ENCODE measurements around the gene TGM3.

Gene TGM3

GRCh38 chr20:2273634-2274302 lies 22.0 kb upstream of the TGM3 start:
- no peak for DNase-seq (ENCODE audit: low spot score)
- Histone ChIP-seq H3K27ac (no peak overlapping the region), H3K4me3 (no peak overlapping the region)
- no peak for TF ChIP-seq CTCF (IDR thresholded peaks at IDR 0.05)

GRCh38 chr20:2276015-2276414 lies 19.8 kb upstream of the TGM3 start:
- TF ChIP-seq CTCF (IDR thresholded peaks at IDR 0.05) = no peak
- H3K4me3 ChIP-seq = no peak overlapping the region
- H3K27ac ChIP-seq = no peak overlapping the region
- DNase-seq (ENCODE audit: low spot score) = no peak

- Histone ChIP-seq H3K4me3 (no peak overlapping the region), H3K27ac (no peak overlapping the region)
- no peak for TF ChIP-seq CTCF (IDR thresholded peaks at IDR 0.05)
- no peak for DNase-seq (ENCODE audit: low spot score)
Measured at GRCh38 chr20:2279253-2279779, 16.5 kb upstream of the TGM3 start.

GRCh38 chr20:2280082-2280481 lies 15.7 kb upstream of the TGM3 start:
- DNase-seq (ENCODE audit: low spot score) = no peak
- H3K4me3 ChIP-seq = no peak overlapping the region
- TF ChIP-seq CTCF (IDR thresholded peaks at IDR 0.05) = no peak
- no peak overlapping the region for H3K27ac ChIP-seq

- H3K4me3 ChIP-seq = no peak overlapping the region
- DNase-seq (ENCODE audit: low spot score) = no peak
- H3K27ac ChIP-seq = no peak overlapping the region
- TF ChIP-seq CTCF (IDR thresholded peaks at IDR 0.05) = no peak
Measured at GRCh38 chr20:2281563-2281962, 14.2 kb upstream of the TGM3 start.

- DNase-seq (ENCODE audit: low spot score) = no peak
- no peak for TF ChIP-seq CTCF (IDR thresholded peaks at IDR 0.05)
- H3K27ac ChIP-seq = no peak overlapping the region
- H3K4me3 ChIP-seq = no peak overlapping the region
Measured at GRCh38 chr20:2282181-2282580, 13.6 kb upstream of the TGM3 start.

GRCh38 chr20:2283706-2284423 lies 11.9 kb upstream of the TGM3 start:
- Histone ChIP-seq H3K4me3 (no peak overlapping the region), H3K27ac (no peak overlapping the region)
- DNase-seq (ENCODE audit: low spot score) = no peak
- TF ChIP-seq CTCF (IDR thresholded peaks at IDR 0.05) = no peak

All from coronary artery (tissue), 2 donors.